Motor neuron (in vitro differentiated cells): Measurements from ENCODE around the gene KCND2. TPM values are rescaled to one million over a fixed set of nuclear protein-coding genes. Genes with fewer than 3 reads are reported as not detected.

ENCODE experiments used
- ATAC-seq, 8 experiments: fragments of 200-7000 bp; cut with Tn5 transposase; replicated peaks in 6 of 8; 2 replicates each; pipeline ENCODE4 v1.8.0; 2021; ENCODE audit warnings: mild to moderate bottlenecking in 8 of 8, moderate library complexity in 8 of 8
- H3K27ac ChIP-seq, 2 donors: fragments of 250-450 bp; sonication (Bioruptor Pico); 2 replicates each; pipeline ENCODE4 v1.9.0; 2021; ENCODE audit warnings: antibody characterized with exemption in 2 of 2, mild to moderate bottlenecking in 2 of 2, moderate library complexity in 1 of 2
- H3K4me1 ChIP-seq, 2 donors: fragments of 250-450 bp; sonication (Bioruptor Pico); replicated peaks in 1 of 2; 2 replicates each; pipeline ENCODE4 v1.6.1; 2021; ENCODE audit warnings: antibody characterized with exemption in 2 of 2, mild to moderate bottlenecking in 2 of 2, moderate library complexity in 1 of 2
- H3K4me3 ChIP-seq, 5 donors: fragments of 250-450 bp; sonication (Bioruptor Pico); 2 replicates each; pipeline ENCODE4 v1.9.0; 2021; ENCODE audit warnings: antibody characterized with exemption in 5 of 5, mild to moderate bottlenecking in 5 of 5, moderate library complexity in 4 of 5
- WGBS, 10 experiments: fragments of 450-650 bp; shearing (Covaris generic); methylation state at CpG; one replicate each; pipeline ENCODE4 v1.0.0; 2022; 5-methylcytosine and 5-hydroxymethylcytosine counted together
- in situ Hi-C, 9 experiments: fragments of 400-800 bp; cut with MboI; loops; one replicate each; pipeline ENCODE4 v1.15.0; 2021; ENCODE audit warnings: low sequenced_read_pairs in 9 of 9, low pct_unique_long_range_greater_than_20kb in 2 of 9; ENCODE audit not compliant: unreplicated experiment in 9 of 9
- total RNA-seq, 8 experiments: library from RNA; unstranded; fragments of 300-600 nt; gene quantifications; 2 replicates each; pipeline versions ENCODE4 v1.2.3 to v1.2.4, GENCODE V29; 2022

Gene KCND2
- total RNA-seq, 8 experiments from 2014 or later: 0.36 to 14.7 (median 5.0) TPM

GRCh38 chr7:120441850-120442249 lies 168.9 kb downstream of the KCND2 start:
- 0 to 78% (median 46%) methylated on average over 1 of the region's 1 CpG; no CpG with 5 or more reads in 6 of the 10 experiments for WGBS, 10 experiments
- ATAC-seq: no peak
- no peak overlapping the region for H3K27ac ChIP-seq
- in situ Hi-C loops: no loop called here
- no peaks in the 10 kb centered on the region for H3K4me1 ChIP-seq
- no peak overlapping the region for H3K4me3 ChIP-seq

GRCh38 chr7:120442838-120443237 lies 169.9 kb downstream of the KCND2 start:
- no peak overlapping the region for H3K4me3 ChIP-seq
- H3K27ac ChIP-seq: no peak overlapping the region
- no peaks in the 10 kb centered on the region for H3K4me1 ChIP-seq
- ATAC-seq: no peak
- 0 to 75% (median 66%) methylated on average over 1 to 2 of the region's 2 CpGs; no CpG with 5 or more reads in 4 of the 10 experiments for WGBS, 10 experiments
- in situ Hi-C loops: no loop called here

GRCh38 chr7:120444650-120445049 lies 171.7 kb downstream of the KCND2 start:
- no peak for ATAC-seq
- WGBS, 10 experiments: 0 to 100% (median 67%) methylated on average over 1 of the region's 1 CpG; no CpG with 5 or more reads in 2 of the 10 experiments
- in situ Hi-C loops: no loop called here
- H3K27ac ChIP-seq: no peak overlapping the region
- no peak overlapping the region for H3K4me3 ChIP-seq
- no peaks in the 10 kb centered on the region for H3K4me1 ChIP-seq

- H3K4me1 ChIP-seq: no peaks in the 10 kb centered on the region
- H3K4me3 ChIP-seq: no peak overlapping the region
- no peak overlapping the region for H3K27ac ChIP-seq
- 5 to 94% (median 58%) methylated on average over 1 to 2 of the region's 2 CpGs; no CpG with 5 or more reads in 2 of the 10 experiments for WGBS, 10 experiments
- no peak for ATAC-seq
- in situ Hi-C loops: no loop called here
Observed at GRCh38 chr7:120445276-120445675, 172.3 kb downstream of the KCND2 start.

- ATAC-seq: no peak
- WGBS, 10 experiments: 6 to 100% (median 69%) methylated on average over 1 to 3 of the region's 7 CpGs; no CpG with 5 or more reads in 4 of the 10 experiments
- Histone ChIP-seq H3K27ac (no peak overlapping the region), H3K4me3 (no peak overlapping the region), H3K4me1 (no peaks in the 10 kb centered on the region)
- in situ Hi-C loops: no loop called here
Observed at GRCh38 chr7:120452665-120453064, 179.7 kb downstream of the KCND2 start.

GRCh38 chr7:120456699-120457098 lies 183.7 kb downstream of the KCND2 start:
- in situ Hi-C loops: no loop called here
- no peak for ATAC-seq
- Histone ChIP-seq H3K27ac (no peak overlapping the region), H3K4me3 (no peak overlapping the region), H3K4me1 (no peaks in the 10 kb centered on the region)
- 0 to 80% (median 80%) methylated on average over 1 of the region's 1 CpG; no CpG with 5 or more reads in 7 of the 10 experiments for WGBS, 10 experiments

GRCh38 chr7:120460949-120461348 lies 188.0 kb downstream of the KCND2 start:
- 0 to 46% (median 9%) methylated on average over 1 to 2 of the region's 2 CpGs; no CpG with 5 or more reads in 2 of the 10 experiments for WGBS, 10 experiments
- peak in 5 of 8 experiments; percentile 19 to 68 (median 63) for ATAC-seq
- Histone ChIP-seq H3K4me1 (no peaks in the 10 kb centered on the region), H3K27ac (no peak overlapping the region), H3K4me3 (no peak overlapping the region)
- in situ Hi-C loops: no loop called here

GRCh38 chr7:120462991-120463390 lies 190.0 kb downstream of the KCND2 start:
- in situ Hi-C loops: no loop called here
- Histone ChIP-seq H3K4me1 (no peaks in the 10 kb centered on the region), H3K4me3 (no peak overlapping the region), H3K27ac (no peak overlapping the region)
- 31 to 100% (median 73%) methylated on average over 1 to 2 of the region's 2 CpGs for WGBS, 10 experiments
- no peak for ATAC-seq

GRCh38 chr7:120464104-120464503 lies 191.1 kb downstream of the KCND2 start:
- no peak for ATAC-seq
- Histone ChIP-seq H3K4me1 (peaks cover 0 to 6% of the 10 kb centered on the region in 2 donors), H3K4me3 (no peak overlapping the region), H3K27ac (no peak overlapping the region)
- 9 to 100% (median 89%) methylated on average over 3 to 4 of the region's 4 CpGs for WGBS, 10 experiments
- in situ Hi-C loops: no loop called here

GRCh38 chr7:120467676-120468075 lies 194.7 kb downstream of the KCND2 start:
- WGBS, 10 experiments: 10 to 100% (median 82%) methylated on average over 1 to 3 of the region's 3 CpGs
- Histone ChIP-seq H3K4me1 (peaks cover 0 to 9% of the 10 kb centered on the region in 2 donors), H3K4me3 (no peak overlapping the region), H3K27ac (no peak overlapping the region)
- ATAC-seq: no peak
- in situ Hi-C loops: no loop called here

- 0 to 83% (median 60%) methylated on average over 1 to 3 of the region's 3 CpGs; no CpG with 5 or more reads in 1 of the 10 experiments for WGBS, 10 experiments
- in situ Hi-C loops: no loop called here
- H3K4me3 ChIP-seq: no peak overlapping the region
- peak in 2 of 8 experiments; percentile 43 to 70 for ATAC-seq
- no peak overlapping the region for H3K27ac ChIP-seq
- H3K4me1 ChIP-seq: peaks cover 0 to 9% of the 10 kb centered on the region in 2 donors
Observed at GRCh38 chr7:120468611-120469010, 195.6 kb downstream of the KCND2 start.

GRCh38 chr7:120472892-120473291 lies 199.9 kb downstream of the KCND2 start:
- 68 to 100% (median 95%) methylated on average over 1 to 3 of the region's 3 CpGs; no CpG with 5 or more reads in 2 of the 10 experiments for WGBS, 10 experiments
- ATAC-seq: no peak
- Histone ChIP-seq H3K4me1 (peaks cover 0 to 9% of the 10 kb centered on the region in 2 donors), H3K4me3 (no peak overlapping the region), H3K27ac (no peak overlapping the region)
- in situ Hi-C loops: no loop called here

- ATAC-seq: no peak
- no peak overlapping the region for H3K27ac ChIP-seq
Observed at GRCh38 chr7:120473352-120473751, 200.4 kb downstream of the KCND2 start.

GRCh38 chr7:120475994-120476393 lies 203.0 kb downstream of the KCND2 start:
- ATAC-seq: no peak
- Histone ChIP-seq H3K4me1 (no peaks in the 10 kb centered on the region), H3K27ac (no peak overlapping the region), H3K4me3 (no peak overlapping the region)
- in situ Hi-C loops: no loop called here

More at GRCh38 chr7:120473352-120473751, 200.4 kb downstream of the KCND2 start:
- peaks cover 0 to 9% of the 10 kb centered on the region in 2 donors for H3K4me1 ChIP-seq
- no peak overlapping the region for H3K4me3 ChIP-seq
- 25 to 97% (median 67%) methylated on average over 2 to 4 of the region's 5 CpGs for WGBS, 10 experiments
- in situ Hi-C loops: no loop called here
